Choroid plexus epithelial cell (primary cell): ENCODE measurements around the gene IGFBPL1.
A peak's percentile ranks its signal among the peaks of the same experiment; 100 is the strongest.

Experiments used
- DNase-seq: peaks from one replicate; pipeline ENCODE4 v3.0.0-alpha.2; 2010; ENCODE audit warnings: low read depth
- H3K4me3 ChIP-seq: 2 replicates; pipeline ENCODE4 v1.5.1; 2011; ENCODE audit warnings: low read depth, mild to moderate bottlenecking, control low read depth, low read length, moderate library complexity
- TF ChIP-seq, protein P1 (sequence below): conservative IDR thresholded peaks from 2 replicates; pipeline ENCODE4 v1.5.1; 2011; ENCODE audit warnings: low read depth, mild to moderate bottlenecking, control low read depth, inconsistent platforms, low read length, moderate library complexity

The IGFBPL1 gene

GRCh38 chr9:38376021-38376670 is 48.1 kb downstream of the IGFBPL1 start:
- TF ChIP-seq, protein P1, sequence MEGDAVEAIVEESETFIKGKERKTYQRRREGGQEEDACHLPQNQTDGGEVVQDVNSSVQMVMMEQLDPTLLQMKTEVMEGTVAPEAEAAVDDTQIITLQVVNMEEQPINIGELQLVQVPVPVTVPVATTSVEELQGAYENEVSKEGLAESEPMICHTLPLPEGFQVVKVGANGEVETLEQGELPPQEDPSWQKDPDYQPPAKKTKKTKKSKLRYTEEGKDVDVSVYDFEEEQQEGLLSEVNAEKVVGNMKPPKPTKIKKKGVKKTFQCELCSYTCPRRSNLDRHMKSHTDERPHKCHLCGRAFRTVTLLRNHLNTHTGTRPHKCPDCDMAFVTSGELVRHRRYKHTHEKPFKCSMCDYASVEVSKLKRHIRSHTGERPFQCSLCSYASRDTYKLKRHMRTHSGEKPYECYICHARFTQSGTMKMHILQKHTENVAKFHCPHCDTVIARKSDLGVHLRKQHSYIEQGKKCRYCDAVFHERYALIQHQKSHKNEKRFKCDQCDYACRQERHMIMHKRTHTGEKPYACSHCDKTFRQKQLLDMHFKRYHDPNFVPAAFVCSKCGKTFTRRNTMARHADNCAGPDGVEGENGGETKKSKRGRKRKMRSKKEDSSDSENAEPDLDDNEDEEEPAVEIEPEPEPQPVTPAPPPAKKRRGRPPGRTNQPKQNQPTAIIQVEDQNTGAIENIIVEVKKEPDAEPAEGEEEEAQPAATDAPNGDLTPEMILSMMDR: no peak
- no peak overlapping the region for H3K4me3 ChIP-seq
- no peak for DNase-seq

- no peak overlapping the region for H3K4me3 ChIP-seq
- TF ChIP-seq, protein P1: no peak
- no peak for DNase-seq
These were observed 48.7 kb downstream of the IGFBPL1 start for GRCh38 chr9:38375572-38375963.

- no peak overlapping the region for H3K4me3 ChIP-seq
- no peak for DNase-seq
- TF ChIP-seq, protein P1: no peak
These were observed 49.2 kb downstream of the IGFBPL1 start for GRCh38 chr9:38374847-38375571.

DNA sequence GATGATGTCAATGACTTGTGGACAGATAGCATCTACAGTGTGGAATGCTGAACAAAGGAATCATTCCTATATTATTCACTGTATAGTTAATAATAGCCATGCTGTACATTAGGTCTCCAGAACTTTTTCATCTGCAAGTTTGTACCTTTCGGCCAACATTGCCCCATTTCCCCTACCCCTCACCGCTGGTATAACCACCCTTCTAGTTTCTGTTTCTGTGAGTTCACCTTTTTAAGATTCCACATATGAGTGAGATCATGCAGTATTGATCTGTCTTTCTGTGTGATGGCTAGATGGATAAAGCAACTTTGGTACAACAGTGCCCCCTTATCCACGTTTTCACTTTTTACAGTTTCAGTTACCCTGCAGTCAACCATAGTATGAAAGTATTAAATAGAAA is 50.6 kb downstream of the IGFBPL1 start:
- DNase-seq: no peak
- TF ChIP-seq, protein P1: no peak
- H3K4me3 ChIP-seq: no peak overlapping the region

GRCh38 chr9:38372762-38373619 is 51.3 kb downstream of the IGFBPL1 start:
- TF ChIP-seq, protein P1: no peak
- no peak overlapping the region for H3K4me3 ChIP-seq
- DNase-seq: no peak

GRCh38 chr9:38371495-38371894 is 52.8 kb downstream of the IGFBPL1 start:
- H3K4me3 ChIP-seq: no peak overlapping the region
- peak; percentile 45 for DNase-seq
- TF ChIP-seq, protein P1: peak; percentile 22
